H1 (cell line): Measurements from ENCODE around the gene CALCOCO2. TPM values are rescaled to one million over a fixed set of nuclear protein-coding genes. Genes with fewer than 3 reads are reported as not detected.

Experiments used
- POU5F1 ChIP-seq: IDR thresholded peaks from 2 replicates; pipeline ENCODE4 v1.6.1; 2011; ENCODE audit warnings: low read depth, mild to moderate bottlenecking, low read length, moderate library complexity
- RAD21 ChIP-seq, 2 experiments: IDR thresholded peaks in 1 of 2; conservative IDR thresholded peaks in 1 of 2; 2 replicates each; pipeline ENCODE4 v1.6.1; 2011; ENCODE audit warnings: low read depth in 2 of 2, low read length in 2 of 2, improper control_type of control experiment in 1 of 2, inconsistent platforms in 1 of 2, mild to moderate bottlenecking in 1 of 2, moderate library complexity in 1 of 2
- SIX5 ChIP-seq: IDR thresholded peaks from 2 replicates; pipeline ENCODE4 v1.6.1; 2011; ENCODE audit warnings: mild to moderate bottlenecking, low read depth, low read length
- polyA plus RNA-seq, 7 experiments: library from polyadenylated mRNA; depleted of rRNA in 3 of 7; stranded (reverse) in 5 of 7; unstranded in 2 of 7; fragments of >200 nt in 5 of 7; fragments of 200-250 nt in 2 of 7; gene quantifications; 1 replicate in 5 of 7; 2 replicates in 1 of 7; 4 replicates in 1 of 7; pipeline versions ENCODE4 v1.2.1 to v1.2.3, GENCODE V29; 2011 to 2013; ENCODE audit warnings: missing spikeins in 2 of 7, mixed read lengths in 2 of 7
- total RNA-seq: library from RNA; stranded (reverse); fragmentation: NEBNext Ultra II Directional; extraction: Animal tissue kit (Norgen Biotek cat#: 25700); gene quantifications from 2 replicates; pipeline ENCODE4 v1.2.1, GENCODE V29; 2021

CALCOCO2 gene
- total and polyA plus RNA-seq, 2 of the 8 experiments (the other 6 are each of a cell fraction or from before 2014, with no cell fraction given): 12.1 to 31.8 TPM

DNA sequence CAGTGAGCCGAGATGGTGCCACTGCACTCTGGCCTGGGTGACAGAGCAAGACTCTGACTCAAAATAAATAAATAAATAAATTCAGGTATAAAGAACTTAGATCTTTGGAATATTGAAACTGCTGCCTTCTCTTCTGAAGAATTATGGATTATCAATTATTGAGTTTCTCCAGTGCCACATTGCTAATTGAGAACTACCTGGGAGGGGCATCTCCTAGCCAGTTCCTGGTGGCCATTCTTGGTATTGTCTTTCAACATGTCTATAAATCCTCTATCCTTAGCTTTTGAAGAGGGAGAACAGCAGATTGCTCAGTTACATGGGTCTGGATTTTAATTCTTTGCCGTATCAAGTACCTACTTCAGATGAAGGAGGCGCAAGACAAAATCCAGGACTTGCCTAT is 29.2 kb downstream of the CALCOCO2 start (continued):
- no peak for TF ChIP-seq SIX5
- TF ChIP-seq RAD21 (IDR thresholded peaks at IDR 0.05 in 1 of 2, conservative IDR thresholded peaks at IDR 0.05 in 1 of 2; ENCODE audit: low read depth in 2 of 2, low read length in 2 of 2): peak in 1 of 2 experiments; percentile 20; a peak in 1 of 4 replicates
- TF ChIP-seq POU5F1: no peak
